Stimulated activated naive CD8-positive, alpha-beta T cell treated with anti-CD3 and anti-CD28 coated beads, Interleukin-15, Interleukin-2, amounts not matched to agents 100 U/mL and 50 U/mL, for 24 hours (primary cell): Measurements from ENCODE around the gene ANKS3.

Source experiments
- ATAC-seq: fragments of 150-1000 bp; cut with Tn5 transposase; one replicate; pipeline ENCODE4 v1.10.0; 2021
- DNase-seq: peaks from one replicate; pipeline ENCODE4 v3.0.0; 2021

Gene ANKS3

DNA sequence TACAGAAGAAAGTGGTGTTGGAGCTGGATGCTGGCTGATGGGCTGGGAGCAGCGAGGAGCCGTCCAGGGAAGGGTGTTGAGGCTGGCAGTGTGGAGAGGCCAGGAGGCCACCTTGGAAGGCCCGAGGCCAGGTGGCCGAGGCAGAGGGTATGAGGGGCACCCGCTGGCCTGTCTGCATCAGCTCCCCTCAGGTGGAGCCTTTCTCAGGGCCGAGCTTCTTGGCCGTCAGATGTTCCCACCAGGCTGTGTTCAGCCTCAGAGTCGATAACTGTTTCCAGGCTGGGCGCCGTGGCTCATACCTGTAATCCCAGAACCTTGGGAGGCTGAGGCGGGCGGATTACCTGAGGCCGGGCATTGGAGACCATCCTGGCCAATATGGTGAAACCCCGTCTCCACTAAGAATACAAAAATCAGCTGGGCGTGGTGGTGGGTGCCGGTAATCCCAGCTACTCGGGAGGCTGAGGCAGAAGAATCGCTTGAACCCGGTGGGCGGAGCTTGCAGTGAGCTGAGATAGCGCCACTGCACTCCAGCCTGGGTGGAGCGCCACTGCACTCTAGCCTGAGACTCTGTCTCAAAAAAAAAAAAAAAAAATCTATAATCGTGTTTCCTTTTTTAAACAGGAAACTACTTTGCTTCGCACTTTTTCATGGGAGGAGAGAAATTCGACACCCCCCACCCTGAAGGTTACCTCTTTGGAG lies 84.2 kb downstream of the ANKS3 start:
- DNase-seq (no peak), ATAC-seq (no peak)

GRCh38 chr16:4648917-4649316 lies 85.2 kb downstream of the ANKS3 start:
- ATAC-seq (peak; percentile 30), DNase-seq (no peak)

- peak; percentile 19 for ATAC-seq
- DNase-seq = no peak
These were observed 86.5 kb downstream of the ANKS3 start for GRCh38 chr16:4647644-4647980.

DNA sequence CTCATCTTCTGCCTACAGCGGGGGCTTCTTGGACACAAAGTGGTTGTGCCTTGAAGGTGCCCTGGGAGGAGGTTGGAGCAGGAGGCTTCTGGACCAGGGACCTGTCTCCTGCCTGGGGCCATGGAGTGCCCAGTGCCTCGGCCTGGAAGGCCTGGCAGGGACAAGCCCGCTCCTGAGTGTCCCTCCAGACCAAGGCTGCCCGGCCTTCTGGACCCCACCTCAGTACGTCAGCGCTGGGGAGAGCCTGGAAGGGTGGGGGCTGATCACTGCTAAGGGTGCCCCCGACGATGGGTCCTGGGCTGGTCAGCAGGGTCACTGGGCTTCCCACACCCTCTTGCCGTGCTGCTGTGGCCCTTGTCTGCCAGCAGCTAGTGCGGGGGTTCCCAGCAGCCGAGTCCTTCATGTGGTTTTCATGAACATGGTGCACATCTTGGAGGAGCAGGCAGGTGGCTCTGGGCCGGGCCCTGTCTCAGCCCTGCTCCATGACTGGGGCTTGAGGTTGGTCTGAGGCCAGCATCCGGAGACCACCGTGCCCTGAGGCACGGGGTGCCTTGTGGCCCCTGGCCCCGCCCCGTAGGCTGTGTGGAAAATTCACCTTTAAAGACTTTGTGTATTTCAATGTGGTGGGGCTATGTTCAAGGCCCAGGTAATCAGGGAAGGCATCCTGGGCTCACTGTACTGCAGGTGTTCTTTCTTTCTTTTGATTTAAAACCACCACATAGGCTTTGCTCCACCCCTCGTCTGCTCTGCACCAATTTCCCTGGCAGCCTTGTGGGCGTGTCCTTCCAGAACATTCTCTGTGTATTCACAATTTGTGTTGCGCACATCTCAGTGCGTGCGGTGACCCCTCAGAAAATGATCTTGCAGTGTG lies 87.1 kb downstream of the ANKS3 start:
- DNase-seq (no peak), ATAC-seq (no peak)
